Erythroblast (primary cell): Measurements from ENCODE around the gene DHRS3.

Source experiments
- GATA1 ChIP-seq: IDR thresholded peaks from 2 replicates; pipeline ENCODE4 v1.6.1; 2011; ENCODE audit warnings: low read depth, mild to moderate bottlenecking, control low read depth, low read length, moderate library complexity
- POLR2A ChIP-seq: IDR thresholded peaks from 2 replicates; pipeline ENCODE4 v1.6.1; 2011; ENCODE audit warnings: mild to moderate bottlenecking, low read length

DNA sequence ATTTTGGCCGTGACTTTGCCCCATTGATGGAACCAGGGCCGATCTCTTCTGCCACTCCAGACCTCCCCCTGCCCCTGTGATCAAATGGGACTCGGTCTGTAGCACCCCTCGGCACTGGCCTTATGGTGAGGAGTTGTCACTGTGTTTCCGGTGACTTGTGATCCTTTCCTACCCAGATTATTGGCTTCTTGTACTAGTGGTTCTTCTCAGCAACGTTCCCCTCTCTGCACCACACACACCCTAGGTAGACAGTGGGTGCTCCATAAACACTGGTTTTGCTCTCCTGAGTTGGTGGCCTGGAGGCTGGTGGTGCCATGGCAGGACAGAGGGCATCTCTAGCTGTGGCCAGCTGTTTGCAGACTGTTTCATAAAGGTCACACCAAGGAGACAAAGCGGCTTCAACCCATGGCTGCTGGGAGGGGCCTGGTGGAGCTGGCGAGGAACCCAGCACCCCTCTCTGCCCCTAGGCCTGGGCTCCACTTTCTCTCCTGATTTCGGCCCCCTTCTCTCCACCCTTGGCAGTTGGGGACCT, 50.7 kb downstream of the DHRS3 start:
- TF ChIP-seq POLR2A (no peak), GATA1 (no peak)
